ENCODE measurements around the gene HSDL1. TPM values are rescaled to one million over a fixed set of nuclear protein-coding genes. Genes with fewer than 3 reads are reported as not detected.

Gene HSDL1
- total and polyA plus RNA-seq, 10 of the 15 experiments (the other 5 are each of a cell fraction or from before 2014, with no cell fraction given): 2.0 to 13.4 (median 5.6) TPM

DNA sequence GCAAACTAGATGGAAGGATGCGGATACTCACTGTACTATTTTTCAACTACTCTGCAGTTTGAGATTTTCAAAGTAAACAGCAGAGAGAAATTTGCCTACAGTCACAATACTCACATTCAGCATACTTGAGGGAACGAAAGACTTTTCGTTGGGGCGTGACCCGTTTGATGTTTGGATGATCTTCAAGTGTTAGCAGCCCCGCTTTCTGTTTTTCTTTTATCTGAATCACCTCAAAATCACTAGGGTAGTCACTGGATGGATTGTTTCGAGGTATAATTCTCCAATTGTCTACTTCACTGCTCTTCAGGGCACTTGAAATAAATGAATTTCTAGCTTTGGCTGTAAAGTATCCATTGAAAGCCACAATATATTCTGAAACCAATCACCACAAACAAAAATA is 46.0 kb downstream of the HSDL1 start:
- SMC1A ChIA-PET (ENCODE audit: uncharacterized antibody, unreplicated experiment): no interaction called here
- Histone ChIP-seq H3K27me3 (replicated peaks in 1 of 2; ENCODE audit: control insufficient read depth in 2 of 2, insufficient read depth in 2 of 2, low read length in 1 of 2) (no peaks in the 10 kb centered on the region), H3K4me1 (ENCODE audit: control insufficient read depth, insufficient read depth, low read length) (no peaks in the 10 kb centered on the region; the same call in 1 of the 2 replicates), H3K36me3 (ENCODE audit: control insufficient read depth in 2 of 2, insufficient read depth in 2 of 2, low read length in 1 of 2) (peaks cover 5 to 19% of the 10 kb centered on the region in 2 experiments), H3K4me3 (no peak overlapping the region), H3K4me2 (ENCODE audit: control insufficient read depth, insufficient read depth) (no peak overlapping the region), H3K79me2 (ENCODE audit: control insufficient read depth, insufficient read depth, low read length) (peaks cover 7% of the 10 kb centered on the region), H2AFZ (ENCODE audit: control insufficient read depth, low read depth, low read length) (no peak overlapping the region), H4K20me1 (ENCODE audit: control insufficient read depth, insufficient read depth) (peaks cover 1% of the 10 kb centered on the region; the same call in 1 of the 2 replicates), H3K9me3 (replicated peaks; ENCODE audit: control insufficient read depth, insufficient read depth, low read length) (no peaks in the 10 kb centered on the region), H3K9ac (ENCODE audit: control insufficient read depth, insufficient read depth, low read length) (no peak overlapping the region), H3K27ac (ENCODE audit: control insufficient read depth, insufficient read depth) (no peak overlapping the region)
- TF ChIP-seq, protein P1, sequence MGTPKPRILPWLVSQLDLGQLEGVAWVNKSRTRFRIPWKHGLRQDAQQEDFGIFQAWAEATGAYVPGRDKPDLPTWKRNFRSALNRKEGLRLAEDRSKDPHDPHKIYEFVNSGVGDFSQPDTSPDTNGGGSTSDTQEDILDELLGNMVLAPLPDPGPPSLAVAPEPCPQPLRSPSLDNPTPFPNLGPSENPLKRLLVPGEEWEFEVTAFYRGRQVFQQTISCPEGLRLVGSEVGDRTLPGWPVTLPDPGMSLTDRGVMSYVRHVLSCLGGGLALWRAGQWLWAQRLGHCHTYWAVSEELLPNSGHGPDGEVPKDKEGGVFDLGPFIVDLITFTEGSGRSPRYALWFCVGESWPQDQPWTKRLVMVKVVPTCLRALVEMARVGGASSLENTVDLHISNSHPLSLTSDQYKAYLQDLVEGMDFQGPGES (IDR thresholded peaks at IDR 0.05): no peak
- TF ChIP-seq, protein P2, sequence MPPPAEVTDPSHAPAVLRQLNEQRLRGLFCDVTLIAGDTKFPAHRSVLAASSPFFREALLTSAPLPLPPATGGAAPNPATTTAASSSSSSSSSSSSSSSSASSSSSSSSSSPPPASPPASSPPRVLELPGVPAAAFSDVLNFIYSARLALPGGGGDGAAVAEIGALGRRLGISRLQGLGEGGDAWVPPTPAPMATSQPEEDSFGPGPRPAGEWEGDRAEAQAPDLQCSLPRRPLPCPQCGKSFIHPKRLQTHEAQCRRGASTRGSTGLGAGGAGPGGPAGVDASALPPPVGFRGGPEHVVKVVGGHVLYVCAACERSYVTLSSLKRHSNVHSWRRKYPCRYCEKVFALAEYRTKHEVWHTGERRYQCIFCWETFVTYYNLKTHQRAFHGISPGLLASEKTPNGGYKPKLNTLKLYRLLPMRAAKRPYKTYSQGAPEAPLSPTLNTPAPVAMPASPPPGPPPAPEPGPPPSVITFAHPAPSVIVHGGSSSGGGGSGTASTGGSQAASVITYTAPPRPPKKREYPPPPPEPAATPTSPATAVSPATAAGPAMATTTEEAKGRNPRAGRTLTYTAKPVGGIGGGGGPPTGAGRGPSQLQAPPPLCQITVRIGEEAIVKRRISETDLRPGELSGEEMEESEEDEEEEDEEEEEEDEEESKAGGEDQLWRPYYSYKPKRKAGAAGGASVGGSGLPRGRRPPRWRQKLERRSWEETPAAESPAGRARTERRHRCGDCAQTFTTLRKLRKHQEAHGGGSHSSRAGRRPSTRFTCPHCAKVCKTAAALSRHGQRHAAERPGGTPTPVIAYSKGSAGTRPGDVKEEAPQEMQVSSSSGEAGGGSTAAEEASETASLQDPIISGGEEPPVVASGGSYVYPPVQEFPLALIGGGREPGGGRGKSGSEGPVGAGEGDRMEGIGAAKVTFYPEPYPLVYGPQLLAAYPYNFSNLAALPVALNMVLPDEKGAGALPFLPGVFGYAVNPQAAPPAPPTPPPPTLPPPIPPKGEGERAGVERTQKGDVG (CRISPR knock-in tag; IDR thresholded peaks at IDR 0.05): no peak
- ATAC-seq (no peak), DNase-seq (ENCODE audit: low read depth, low spot score) (no peak), FAIRE-seq (no peak)
- no TSS peak for BruUV-seq (replicated peaks)
- POLR2A ChIA-PET: interaction anchor here (0.6 kb wide), 1 partner anchor 15 kb away, joined by 6 read pairs; no protein-coding TSS in a partner anchor
- WGBS (ENCODE audit: insufficient coverage, insufficient replicate concordance, low lambda C conversion rate, missing lambda C conversion rate): 99% methylated on average over 7 of the region's 7 CpGs
- in situ Hi-C loops (cut with MboI) (no loop called here), intact Hi-C loops (cut with micrococcal nuclease; ENCODE audit: unreplicated experiment) (no loop called here)
- CTCF ChIA-PET: interaction anchor here (1.3 kb wide), 1 partner anchor 15 kb away, joined by 6 read pairs; no protein-coding TSS in a partner anchor
- RAD21 ChIA-PET (ENCODE audit: unreplicated experiment): no interaction called here
